Right ventricle myocardium inferior (tissue), 1 donor: ENCODE data around the gene PIK3IP1. TPM values are rescaled to one million over a fixed set of nuclear protein-coding genes. Genes with fewer than 3 reads are reported as not detected.

Source experiments
- ATAC-seq: fragments of 200-7000 bp; cut with Tn5 transposase; one replicate; pipeline ENCODE4 v1.9.1; 2020; ENCODE audit warnings: mild to moderate bottlenecking, moderate library complexity
- DNase-seq: peaks from one replicate; pipeline ENCODE4 v3.0.0; 2021; ENCODE audit errors: missing footprints
- intact Hi-C: fragments of 100-400 bp; cut with DNase I; formaldehyde crosslinking; loops from one replicate; pipeline ENCODE4 v1.11.0; 2022
- long read RNA-seq: library from polyadenylated mRNA; unstranded; transcript quantifications from one replicate; pipeline ENCODE4 v2.0.0, GENCODE V29; 2021
- total RNA-seq: library from RNA; stranded (reverse); fragmentation: NEBNext Ultra II Directional; extraction: Animal tissue kit (Norgen Biotek cat#: 25700); gene quantifications from one replicate; pipeline ENCODE4 v1.2.1, GENCODE V29; 2021
- donor health status: DM: no; HTN: yes; CAD: no; lungs with severe emphysema.

The PIK3IP1 gene, protein sequence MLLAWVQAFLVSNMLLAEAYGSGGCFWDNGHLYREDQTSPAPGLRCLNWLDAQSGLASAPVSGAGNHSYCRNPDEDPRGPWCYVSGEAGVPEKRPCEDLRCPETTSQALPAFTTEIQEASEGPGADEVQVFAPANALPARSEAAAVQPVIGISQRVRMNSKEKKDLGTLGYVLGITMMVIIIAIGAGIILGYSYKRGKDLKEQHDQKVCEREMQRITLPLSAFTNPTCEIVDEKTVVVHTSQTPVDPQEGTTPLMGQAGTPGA
- total RNA-seq, result 13.7 TPM
- long read RNA-seq, partial matches to known transcripts, result 1 of 7 reads
- long read RNA-seq, other reads (novel, unspliced or antisense), result 0 of 7 reads

DNA sequence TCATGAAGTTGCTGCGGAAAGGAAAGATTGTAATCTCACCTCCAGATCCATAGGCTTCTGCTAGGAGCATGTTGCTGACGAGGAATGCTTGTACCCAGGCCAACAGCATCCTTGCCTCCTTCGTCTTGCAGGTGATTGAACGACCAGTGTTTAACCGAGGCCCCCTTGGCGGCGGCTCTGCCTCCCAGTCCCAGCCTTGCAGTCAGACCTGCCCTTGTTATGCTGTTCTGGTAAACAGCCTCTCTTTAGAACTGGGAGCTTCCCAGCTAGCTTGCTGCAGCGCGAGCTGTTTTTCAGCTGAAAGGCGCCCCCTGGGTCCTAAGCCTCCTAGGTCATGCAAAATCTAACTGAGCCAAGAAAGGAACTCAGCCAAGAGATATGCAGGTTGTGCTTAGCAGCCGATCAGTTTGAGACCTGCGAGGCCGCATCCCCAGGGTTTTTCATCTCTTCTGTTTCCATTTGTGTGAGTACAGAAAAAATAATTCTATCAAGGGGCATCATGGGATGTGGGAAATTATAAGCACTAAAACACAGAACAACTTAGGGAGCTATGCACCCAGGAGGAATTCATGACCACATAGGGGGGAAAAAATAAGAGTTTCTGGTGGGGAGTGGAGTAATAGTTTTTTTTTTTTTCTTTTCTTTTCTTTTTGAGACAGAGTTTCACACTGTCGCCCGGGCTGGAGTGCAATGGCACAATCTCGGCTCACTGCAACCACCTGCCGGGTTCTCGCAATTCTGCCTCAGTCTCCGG is at the start of gene PIK3IP1:
TSS of gene PIK3IP1 (minus strand) at position 253 of the 754 bp plus-strand sequence. CDS start at position 109, 144 bp downstream.
- peak; percentile 79 for ATAC-seq
- DNase-seq, result peak; percentile 89
- intact Hi-C loops, result loop anchor here (2.0 to 5.0 kb wide), 3 partner anchors 20 to 80 kb away; partner anchors contain the start of genes LIMK2 and PATZ1

DNA sequence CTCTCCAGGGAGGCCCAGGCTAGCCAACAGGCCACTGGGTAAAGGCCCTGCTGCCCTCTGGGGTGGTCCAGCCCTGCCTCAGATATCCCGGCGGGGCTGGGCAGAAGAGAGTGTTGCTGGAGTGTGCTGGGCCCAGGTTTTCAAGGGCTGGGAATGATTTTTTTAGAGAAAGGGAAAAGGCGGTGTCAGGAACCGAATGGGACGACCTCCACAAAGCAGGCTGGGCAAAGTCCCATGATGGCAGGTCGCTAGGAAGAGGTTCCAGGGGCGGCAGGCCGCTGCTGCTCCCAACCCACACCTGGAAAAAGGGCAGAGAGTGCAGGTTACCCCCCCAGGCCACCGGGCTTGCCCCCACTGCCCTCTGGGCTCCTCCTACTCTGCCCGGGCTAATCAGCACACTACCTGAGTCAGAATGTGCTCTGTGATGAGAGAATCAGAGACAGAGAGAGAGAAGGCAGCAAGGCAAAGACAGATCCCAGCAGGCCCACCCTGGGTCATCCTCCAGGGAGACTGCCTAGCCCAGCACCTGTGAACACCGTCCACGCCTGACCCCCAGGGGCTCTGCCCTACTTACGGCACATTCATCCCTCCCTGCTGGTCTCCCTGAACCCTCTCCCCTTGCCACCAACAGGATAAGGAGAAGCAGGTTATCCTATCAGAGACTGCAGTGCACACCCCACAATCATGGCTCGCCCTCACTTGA is 49.2 kb upstream of the PIK3IP1 start:
- ATAC-seq (no peak), DNase-seq (no peak)
- intact Hi-C loops, result no loop called here

DNA sequence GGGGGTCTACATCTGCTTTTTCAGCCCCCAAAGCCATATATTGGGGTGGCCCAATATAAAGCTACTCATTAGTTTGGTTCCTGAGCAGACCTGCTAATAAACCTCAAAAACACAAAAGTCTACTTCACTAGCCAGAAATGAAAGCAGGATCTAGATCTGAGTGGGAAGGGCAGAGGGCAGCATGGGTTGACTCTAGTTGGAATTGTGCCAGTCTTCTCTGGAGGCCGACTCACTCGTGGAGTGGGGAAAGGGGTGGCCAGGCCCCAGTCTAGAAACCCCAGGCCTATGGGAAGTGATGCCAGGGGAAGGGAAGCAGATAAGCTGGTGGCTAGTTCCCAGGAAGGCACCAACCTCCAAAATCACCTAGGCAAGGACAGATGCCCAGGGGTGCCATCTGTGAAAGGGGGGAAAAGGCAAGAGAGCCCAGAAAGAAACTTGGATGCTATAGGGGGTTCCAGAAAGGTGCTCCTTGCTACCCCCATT is 48.5 kb upstream of the PIK3IP1 start:
- ATAC-seq (no peak), DNase-seq (no peak)
- intact Hi-C loops, result no loop called here

DNA sequence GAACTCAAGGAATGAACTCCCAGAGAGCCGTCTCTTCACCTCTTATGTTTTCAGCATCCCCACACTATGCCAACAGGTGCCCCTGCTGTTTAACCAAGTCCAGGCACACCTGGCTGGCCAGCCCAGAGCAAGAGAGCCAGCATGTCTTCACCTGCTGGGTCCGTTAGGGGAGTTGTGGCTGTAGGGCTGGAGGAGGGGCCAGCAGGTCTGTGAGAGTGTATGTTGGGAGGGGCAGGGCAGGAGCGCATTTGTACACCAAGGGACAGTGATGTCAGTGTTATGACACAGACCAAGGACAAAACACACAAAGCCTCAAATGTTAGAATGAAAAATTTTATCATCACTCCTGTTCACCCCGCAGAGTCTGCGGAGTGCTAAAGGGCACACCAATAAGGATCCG is 48.1 kb upstream of the PIK3IP1 start:
- no peak for DNase-seq
- intact Hi-C loops, result no loop called here

DNA sequence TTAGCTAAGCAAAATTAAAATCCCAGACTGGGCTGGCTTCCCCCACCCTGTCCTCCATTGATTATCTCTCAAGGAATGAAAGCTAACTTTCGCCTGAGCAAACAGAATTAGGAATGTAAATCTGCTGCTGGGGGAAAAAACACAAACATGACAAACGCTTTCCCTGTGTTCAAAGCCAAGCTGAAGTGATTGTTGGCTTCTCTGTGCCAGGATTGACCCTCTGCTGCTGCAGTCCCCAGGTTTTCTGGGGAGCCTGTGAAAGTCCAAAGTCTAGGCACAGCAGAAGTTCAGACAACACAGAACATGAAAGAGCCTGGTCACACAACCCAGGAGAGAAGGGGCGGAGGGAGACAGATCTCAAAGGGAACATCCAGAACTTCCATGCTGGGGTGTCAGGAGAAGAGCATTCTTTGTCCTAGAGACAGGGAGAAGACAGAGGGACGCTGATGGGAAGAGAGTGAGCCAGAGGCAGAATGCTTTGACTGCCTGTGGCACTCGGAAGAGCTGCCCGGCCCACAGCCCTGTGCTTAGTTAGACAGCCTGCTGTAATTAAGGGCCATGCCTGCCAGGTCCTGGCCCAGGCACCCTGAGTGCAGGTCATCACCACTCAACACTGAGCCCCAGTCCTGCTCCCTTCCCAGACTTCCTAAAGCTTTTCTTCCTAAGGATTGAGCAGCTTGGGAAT is 47.0 kb upstream of the PIK3IP1 start:
- DNase-seq (no peak), ATAC-seq (no peak)
- intact Hi-C loops, result no loop called here

More for the DNA sequence above, 48.1 kb upstream of the PIK3IP1 start:
- no peak for ATAC-seq

DNA sequence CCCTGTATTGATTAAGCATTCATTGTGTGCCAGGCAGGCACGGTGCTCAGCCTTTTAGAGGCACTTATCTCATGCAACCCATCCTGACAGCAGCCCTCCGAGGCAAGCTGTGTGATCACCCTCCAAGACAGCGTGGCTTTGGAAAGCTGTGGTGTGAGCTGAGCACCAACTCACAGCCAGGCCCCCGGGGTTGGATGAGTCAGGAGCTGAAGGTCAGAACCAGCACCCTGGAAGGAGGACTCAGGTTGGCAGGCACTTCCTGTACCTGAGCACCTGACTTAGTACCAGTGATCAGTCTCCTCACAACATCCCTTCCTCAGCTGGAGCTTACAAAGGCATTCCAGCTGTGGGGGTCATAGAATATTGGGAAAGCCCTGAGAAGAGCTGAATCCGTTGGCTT is 44.9 kb upstream of the PIK3IP1 start:
- no peak for ATAC-seq
- intact Hi-C loops, result no loop called here
- DNase-seq, result no peak

DNA sequence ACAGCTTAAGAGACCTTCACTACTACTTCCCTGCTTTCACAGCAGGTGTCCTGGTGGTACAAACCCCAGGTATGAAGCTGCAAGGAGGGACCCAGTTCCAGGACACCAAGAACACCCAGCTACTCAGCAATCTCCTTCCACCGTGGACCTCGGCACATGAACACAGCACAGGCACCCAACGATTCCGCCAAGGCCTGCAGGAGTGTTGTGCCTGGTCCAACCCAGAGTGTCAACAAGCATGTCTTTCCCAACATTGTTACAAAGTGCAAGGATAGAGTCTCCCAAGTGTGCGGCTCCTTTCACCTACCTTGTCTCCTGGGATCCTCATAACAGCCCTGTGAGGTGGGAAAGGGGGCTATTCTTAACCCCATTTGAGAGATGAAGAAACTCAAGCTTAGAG is 42.0 kb upstream of the PIK3IP1 start:
- DNase-seq, result no peak
- intact Hi-C loops, result no loop called here
- ATAC-seq, result no peak

DNA sequence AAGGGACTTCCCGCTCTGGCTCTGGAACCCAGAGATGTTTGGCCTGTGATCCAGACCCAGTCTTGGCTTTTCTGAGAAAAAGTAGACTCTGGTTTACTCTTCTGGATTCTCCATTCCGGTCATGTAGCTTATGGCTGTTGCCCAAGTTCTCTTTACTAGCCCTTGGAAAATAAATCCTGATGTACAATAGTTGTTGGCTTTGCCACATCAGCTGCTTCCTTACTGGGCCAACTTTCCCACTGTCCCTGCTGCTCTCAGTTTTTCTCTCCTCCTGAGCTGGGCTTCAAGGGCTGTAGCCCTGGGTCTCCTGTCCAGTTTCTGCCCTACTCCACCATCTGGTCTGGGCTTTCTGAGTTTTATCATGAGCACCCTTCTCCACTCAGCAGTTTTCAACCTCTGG is 41.4 kb upstream of the PIK3IP1 start:
- no peak for ATAC-seq
- no peak for DNase-seq
- intact Hi-C loops, result no loop called here

DNA sequence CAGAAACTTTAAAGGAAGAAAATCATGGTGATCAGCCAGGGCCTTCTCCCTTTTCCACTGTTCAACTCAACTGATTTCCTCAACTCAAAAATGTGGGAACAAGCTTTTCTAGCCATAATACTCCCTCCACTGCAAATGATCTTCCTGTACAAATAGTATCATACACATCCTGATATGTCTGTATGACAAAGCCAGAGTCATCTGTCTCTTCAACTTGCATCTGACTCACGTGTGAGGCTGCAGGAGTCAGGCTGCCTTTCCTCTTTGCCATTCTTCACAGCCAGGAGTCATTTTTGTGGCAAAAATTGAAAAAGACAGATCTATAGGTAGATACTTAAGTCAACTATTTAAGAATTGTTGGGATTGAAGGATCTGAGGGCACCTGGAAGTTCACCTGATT is 40.6 kb upstream of the PIK3IP1 start:
- intact Hi-C loops, result no loop called here
- DNase-seq, result no peak
- ATAC-seq, result no peak

DNA sequence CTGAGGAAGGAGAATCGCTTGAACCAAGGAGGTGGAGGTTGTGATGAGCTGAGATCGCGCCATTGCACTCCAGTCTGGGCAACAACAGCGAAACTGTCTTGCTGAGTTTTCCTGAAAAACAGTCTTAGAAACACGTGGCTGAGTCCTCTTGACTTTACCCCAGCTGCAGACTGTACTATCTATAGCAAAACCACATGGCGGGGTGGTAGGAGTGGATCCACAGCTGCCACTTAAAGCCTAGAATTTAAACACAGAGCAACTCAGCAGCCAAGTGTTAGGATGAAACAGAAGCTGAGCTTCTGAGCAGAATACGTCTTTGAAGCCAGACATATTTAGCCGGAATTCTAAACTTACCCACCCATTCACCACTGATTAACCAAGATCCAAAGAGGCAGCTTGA is 39.7 kb upstream of the PIK3IP1 start:
- intact Hi-C loops, result no loop called here
- no peak for DNase-seq
- ATAC-seq, result no peak

DNA sequence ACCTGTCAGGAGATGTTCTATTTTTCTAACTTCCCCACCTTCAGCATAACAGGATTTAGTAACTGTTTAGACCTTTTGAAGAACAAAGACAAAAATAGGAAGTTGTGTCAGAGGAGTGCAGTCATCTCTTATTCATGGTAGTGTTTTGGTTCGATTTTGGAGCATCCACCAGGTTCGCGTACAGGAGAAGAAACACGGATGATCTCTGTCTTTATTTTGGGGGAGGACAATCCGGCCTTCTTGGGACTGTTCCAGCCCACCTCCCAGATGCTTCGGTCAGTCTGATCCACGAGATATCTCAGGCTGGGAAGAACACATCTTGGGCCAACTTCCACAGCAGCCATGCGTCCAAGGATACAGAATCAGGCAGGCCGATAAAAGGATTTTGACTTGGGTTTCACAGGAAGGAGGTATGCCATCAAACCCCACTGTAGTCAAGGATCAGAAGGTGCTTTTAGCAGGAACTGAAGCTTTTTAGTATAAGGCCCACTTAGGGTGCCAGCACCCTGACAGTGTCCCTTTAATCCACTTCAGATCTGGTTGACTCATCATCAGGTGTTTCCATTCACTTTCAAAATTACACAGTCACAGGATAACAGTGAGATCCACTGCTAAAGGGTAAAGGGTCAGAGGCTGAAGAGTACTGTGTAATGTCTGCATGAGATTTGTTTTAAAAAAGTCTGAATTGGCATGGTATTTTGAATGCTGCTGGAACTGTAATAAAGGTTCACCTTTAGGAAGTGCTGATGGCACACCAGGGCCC is 37.3 kb upstream of the PIK3IP1 start:
- DNase-seq, result no peak
- no peak for ATAC-seq
- intact Hi-C loops, result no loop called here

DNA sequence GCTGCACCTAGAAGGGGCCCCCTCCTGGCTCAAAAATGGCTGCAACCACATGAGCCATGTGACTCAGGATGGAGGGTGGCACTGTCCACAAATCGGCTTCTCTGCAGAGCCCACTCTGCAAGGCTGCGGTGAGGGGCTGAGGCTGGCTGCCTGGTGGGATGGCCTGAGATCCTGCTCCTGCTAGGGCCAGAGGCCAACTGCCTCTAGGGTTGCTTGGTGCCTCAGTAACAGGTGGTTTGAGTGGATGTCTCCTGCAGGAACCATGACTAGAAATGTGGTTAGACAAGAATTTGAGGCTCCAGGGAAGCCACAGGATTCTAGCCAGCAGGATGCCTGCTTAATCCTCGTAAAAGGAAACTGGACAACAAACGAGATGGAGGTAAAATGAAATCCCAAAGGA is 36.7 kb upstream of the PIK3IP1 start:
- DNase-seq, result no peak
- intact Hi-C loops, result no loop called here

DNA sequence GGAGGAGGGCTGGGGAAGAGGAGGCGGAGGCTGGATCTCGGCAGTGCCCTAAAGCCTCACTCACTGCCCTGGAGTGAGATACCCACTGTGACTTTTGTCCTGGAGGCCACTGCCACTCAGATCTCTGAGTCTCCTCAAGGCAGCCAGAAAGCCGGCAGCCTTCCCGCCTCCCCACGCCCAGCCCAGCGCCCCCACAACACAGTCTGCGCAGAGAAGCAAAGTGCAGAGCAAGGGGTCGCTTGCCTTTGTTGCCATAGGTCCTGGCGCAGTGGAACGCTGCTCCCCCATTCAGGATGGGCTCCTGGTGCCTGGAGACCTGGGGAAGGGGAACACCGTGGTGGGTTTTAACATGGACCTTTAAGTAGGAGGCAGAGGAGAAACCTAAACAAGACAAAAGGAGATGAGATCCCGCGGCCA is 36.3 kb upstream of the PIK3IP1 start:
- intact Hi-C loops, result no loop called here
- no peak for DNase-seq
- no peak for ATAC-seq

More for the DNA sequence above, 36.7 kb upstream of the PIK3IP1 start:
- ATAC-seq, result no peak

DNA sequence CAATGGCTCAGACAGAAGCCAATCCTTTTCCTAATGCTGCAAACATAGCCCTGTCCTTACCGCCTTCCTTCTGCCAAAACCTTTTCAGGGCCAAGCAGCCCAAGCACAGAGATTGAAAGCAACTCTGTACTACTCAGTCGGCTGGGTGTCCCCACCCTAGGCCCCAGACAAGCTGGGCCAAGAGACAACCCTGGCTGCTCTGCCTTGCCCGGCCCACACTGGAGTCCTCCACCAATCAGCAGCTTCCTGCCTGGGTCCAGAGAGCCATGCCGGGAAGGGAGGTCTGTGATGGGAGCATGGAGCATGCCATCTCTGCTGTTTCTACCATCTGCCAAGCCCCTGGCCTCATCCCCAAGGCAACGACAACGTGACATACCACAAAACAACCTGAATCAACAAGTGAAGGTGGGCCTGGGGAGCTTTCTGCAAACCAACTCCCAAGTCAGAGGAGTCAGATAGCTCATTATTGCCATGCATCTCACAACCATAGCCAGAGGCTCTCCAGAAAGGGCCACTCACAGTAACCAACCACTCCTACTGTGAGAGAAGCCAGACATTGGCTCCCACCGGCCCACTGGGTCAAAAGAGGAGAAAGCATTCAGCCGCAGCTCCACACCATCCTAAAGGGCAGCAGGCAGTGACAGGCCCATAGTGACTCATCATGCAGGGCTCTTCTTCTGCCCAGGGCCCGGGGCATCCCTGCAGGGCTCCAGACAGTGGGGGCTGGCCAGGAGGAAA is 35.7 kb upstream of the PIK3IP1 start:
- intact Hi-C loops, result no loop called here
- peak; percentile 52 for ATAC-seq
- no peak for DNase-seq

DNA sequence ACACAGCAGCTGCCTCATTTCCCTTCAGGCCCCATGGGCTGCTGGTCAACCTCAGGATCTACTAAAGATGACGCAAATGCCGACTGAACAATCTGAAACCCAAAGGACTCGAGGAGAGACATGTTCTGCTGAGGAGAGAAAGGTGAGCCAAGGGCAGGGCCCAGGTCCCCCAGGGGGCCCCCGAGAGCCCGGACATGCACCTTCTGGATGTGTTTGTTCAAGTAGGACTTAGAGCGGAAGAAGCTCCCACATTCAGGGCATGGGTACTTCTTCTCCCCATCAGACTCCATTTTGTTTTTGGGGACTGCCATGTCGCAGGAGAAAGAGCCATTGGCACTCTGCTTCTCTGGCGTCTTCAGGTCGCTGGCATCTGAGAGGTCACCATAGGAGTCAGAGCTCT is 34.6 kb upstream of the PIK3IP1 start:
- intact Hi-C loops, result no loop called here
- ATAC-seq, result no peak
- DNase-seq, result no peak

DNA sequence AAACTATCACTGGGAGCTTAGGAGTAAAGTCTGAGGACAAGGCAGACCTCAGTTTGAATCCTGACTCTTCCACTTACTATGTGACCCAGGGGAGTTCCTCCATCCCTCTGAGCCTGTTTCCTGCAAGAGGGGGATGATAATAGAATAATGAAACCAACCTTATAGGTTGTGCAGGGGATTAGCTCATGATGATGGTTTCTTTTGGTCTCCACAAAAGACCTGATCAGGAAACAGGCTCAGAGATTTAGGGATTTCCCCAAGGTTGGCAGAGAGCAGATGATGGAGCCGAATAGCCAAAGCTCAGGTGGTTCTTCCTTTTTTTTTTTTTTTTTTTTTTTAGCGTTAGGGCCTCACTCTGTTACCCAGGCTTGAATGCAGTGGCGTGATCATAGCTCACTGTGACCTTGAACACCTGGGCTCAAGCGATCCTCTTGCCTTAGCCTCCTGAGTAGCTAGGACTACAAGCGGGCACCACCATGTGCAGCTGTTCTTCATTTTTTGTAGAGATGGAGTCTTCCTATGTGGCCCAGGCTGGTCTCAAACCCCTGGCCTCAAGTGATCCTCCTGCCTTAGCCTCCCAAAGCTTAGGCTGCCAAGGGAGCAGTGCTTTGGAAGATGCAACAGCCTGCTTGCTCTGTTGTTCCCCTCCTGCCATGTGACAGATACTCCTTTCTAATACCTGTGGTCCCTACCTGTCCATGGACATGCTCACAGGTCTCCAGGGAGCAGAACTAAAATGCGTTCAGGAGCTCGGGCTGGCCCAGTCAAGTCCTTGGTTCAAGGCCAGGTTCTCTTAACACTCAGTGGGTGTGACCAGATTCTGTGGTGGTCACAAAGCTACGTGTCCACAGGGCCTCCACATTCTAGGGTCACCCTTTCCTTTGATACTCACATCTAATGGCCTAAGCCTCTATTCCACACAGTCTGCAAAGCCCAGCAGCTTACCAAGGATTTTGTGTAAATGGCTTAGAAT is 31.6 kb upstream of the PIK3IP1 start:
- ATAC-seq (no peak), DNase-seq (no peak)
- intact Hi-C loops, result no loop called here

DNA sequence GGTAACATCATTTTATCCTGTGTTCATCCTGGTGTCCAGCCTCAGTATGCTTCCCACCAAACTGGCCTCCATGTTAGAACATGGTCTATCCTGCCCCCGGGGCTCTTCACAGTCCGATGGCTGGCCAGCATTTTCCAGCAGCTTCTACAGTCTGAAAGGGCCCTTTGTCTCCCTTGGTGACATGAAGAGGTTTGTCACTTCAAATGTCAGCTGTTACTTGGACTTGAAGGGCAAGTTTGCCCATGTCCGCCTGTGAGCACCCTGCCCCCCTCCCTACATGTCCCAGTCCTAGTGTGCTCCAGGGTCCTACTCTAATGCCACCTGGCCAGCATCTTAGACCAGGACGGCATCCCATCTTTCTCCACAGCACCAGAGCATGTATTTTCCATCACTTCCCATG is 29.1 kb upstream of the PIK3IP1 start:
- DNase-seq, result no peak
- no peak for ATAC-seq
- intact Hi-C loops, result no loop called here
